Inflammatory macrophage treated with lipopolysaccharide for 4 hours (primary cell): Measurements from ENCODE around the gene YIPF2.

ENCODE experiments used
- DNase-seq: peaks from one replicate; pipeline ENCODE4 v3.0.0-alpha.2; 2020

The YIPF2 gene

DNA sequence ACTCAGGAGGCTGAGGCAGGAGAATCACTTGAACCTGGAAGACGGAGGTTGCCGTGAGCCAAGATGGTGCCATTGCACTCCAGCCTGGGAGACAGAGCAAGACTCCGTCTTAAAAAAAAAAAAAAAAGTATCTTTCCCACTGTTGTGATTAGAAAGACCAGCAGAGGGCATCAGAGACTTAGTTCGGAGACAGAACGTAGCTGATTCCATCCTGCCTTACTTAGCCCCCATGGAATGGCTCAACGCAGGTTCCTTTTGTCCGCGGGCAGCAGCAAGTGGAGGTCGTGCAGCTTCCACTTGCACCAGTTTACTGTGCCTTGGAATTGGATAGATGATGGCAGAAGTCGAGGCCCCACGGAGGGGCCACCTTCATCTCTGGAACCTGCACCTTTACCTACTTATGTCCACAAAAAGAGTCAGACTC lies 8.2 kb upstream of the YIPF2 start:
- peak; percentile 76 for DNase-seq

DNA sequence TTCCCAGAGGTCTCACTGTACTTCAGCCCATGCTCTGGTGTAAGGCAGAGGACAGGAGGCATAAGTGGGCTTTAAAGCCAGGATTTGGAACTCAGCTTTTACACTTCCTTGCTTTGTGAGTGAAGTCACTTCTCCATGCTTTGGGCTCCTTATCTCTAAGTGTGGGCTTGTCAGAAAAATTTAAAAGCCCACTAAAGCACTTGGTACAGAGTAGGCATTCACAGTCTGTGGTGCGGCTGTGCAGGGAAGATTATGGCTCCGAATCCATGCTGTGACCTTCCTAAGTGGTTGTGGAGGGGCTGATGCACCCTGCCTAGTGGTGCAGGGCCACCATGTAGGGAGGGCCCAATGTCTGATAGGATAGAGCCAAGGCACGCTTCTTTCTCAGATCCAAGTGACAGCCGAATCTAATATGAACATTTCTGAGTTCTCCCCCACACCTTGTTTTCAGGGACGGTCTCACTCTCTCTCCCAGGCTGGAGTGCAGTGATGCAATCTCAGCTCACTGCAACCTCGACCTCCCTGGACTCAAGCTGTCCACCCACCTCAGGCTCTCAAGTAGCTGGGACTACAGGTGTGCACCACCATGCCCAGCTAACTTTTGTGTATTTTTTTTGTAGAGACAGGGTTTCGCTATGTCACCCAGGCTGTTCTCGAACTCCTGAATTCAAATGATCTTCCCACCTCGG lies 7.1 kb upstream of the YIPF2 start:
- DNase-seq = no peak

DNA sequence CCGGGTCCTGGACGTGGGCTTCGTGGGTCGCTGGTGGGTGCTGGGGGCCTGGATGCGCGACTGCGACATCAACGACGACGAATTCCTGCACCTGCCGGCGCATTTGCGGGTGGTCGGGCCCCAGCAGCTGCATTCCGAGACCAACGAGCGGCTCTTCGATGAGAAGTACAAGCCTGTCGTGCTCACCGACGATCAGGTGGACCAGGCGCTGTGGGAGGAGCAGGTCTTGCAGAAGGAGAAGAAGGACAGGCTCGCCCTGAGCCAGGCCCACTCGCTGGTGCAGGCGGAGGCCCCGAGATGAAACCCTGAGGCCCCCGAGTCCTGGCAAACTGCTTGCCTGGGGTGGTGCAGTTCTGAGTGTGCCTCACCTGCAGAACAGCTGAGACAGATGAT lies 959 bp upstream of the YIPF2 start:
- no peak for DNase-seq

DNA sequence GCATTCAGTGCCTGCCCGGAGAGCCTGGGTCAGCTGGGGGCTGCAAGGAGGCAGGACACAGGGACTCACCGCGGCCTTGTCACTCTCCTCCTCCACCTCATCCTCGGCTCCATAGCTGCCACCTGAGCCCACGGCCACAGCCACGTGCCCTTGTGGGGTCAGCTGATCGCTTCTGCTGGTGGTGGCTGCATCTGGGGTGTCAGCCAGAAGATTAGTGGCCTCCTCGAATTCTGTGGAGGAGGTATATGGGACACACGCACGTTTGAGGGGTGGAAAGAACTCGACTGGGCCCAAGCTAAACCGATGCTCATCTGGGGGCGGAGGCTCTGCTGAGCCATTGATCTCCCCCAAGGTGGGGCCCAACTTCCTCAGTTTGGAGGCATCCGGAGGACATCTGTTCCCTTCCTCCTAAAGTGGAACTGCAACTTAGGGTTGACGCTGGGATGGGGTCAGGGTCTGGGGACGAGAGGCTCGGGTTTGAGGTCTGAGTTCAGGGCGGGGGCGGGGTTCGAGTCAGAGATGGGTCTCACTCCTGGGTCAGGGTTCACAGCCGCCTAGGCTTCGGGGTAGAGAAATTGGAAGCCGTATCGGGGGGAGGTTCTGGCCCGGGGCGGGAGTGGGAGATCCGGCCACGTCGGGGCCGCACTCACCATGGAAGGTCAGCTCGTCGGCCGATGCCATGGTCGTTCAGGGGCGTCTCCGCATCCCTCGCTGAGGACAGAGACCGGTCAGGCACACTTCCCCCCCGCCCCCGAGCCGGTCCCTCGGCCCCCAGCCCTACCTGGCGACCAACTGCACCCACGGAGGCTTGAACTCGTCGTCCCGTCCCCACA lies 493 bp downstream of the YIPF2 start:
- peak; percentile 32 for DNase-seq

DNA sequence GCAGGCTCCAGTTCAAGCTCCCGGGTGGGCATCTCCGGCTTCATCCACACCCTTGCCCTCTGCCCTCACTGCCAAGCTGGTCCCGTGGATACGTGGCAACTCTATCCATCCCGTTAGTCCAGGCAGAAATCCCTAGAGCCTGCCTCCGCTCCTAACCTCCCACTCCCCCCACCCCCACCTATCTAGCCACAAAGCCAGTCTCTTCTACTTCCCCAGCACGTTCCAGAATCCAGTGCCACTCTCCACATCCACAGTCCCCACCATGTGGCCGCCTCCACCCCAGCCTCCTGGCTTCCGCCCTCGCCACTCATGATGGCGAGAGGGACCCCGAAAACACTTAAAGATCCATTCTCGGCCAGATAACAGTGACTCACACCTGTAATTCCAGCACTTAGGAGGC lies 3.8 kb downstream of the YIPF2 start:
- DNase-seq = no peak

DNA sequence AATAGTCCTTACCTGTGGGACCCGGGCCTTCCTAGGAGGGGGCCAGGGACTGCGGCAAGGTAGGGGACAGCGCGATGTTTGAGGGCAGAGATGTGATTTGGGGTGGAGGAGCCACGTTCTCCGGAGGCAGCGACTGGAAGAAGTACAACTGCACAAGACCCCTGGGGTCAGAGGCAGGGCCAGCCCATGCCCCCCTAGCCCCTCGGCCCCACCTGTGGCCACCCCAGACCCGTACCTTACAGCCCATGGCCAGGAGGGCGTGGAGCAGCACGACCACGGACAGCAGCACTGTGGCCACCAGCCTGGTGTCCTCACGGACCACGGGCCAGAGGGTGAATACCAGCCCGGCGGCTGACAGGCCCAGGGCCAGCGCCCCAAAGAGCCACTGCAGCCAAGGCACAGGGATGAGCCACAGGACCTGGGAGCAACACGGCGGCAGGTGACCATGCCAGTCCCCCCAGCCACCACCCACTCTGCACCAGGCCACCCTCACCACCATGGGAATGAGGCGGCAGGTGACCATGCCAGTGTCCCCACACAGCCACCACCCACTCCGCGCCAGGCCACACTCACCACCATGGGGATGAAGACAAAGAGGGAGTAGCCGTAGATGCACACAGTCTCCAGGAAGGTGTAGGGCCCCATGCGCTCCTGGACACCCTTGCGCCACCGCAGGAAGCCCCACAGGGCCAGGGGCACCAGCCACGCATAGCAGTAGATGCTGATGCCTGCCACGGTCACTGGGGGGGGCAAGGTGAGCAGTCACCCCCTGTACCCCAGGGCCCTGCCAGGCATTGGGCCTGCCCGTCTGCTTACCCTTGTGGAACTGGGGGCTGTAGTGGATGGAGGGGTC lies 5.0 kb downstream of the YIPF2 start:
- no peak for DNase-seq

DNA sequence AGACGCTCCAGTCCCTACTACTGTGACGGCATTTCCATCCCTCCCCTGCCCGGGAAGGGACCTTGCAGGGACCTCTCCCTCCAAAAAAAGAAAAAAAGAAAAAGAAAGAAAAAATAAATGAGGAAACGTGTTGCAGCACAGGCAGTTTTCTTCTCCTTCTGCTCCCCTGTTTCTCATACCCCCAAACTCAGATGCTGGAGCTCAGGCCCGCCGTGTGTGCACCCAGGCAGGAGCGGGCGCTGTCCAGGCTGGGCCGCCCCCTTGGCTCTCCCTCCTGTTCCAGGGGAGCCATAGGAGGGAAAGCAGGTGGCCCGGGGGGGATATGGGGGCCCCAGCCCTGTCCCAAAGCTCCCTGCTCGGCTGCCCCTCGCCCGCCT lies 5.8 kb downstream of the YIPF2 start:
- DNase-seq = no peak

DNA sequence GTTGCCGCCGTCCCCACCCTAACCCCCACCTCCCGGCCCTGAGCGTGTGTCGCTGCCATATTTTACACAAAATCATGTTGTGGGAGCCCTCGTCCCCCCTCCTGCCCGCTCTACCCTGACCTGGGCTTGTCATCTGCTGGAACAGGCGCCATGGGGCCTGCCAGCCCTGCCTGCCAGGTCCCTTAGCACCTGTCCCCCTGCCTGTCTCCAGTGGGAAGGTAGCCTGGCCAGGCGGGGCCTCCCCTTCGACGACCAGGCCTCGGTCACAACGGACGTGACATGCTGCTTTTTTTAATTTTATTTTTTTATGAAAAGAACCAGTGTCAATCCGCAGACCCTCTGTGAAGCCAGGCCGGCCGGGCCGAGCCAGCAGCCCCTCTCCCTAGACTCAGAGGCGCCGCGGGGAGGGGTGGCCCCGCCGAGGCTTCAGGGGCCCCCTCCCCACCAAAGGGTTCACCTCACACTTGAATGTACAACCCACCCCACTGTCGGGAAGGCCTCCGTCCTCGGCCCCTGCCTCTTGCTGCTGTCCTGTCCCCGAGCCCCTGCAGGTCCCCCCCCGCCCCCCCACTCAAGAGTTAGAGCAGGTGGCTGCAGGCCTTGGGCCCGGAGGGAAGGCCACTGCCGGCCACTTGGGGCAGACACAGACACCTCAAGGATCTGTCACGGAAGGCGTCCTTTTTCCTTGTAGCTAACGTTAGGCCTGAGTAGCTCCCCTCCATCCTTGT lies 6.4 kb downstream of the YIPF2 start:
- no peak for DNase-seq

DNA sequence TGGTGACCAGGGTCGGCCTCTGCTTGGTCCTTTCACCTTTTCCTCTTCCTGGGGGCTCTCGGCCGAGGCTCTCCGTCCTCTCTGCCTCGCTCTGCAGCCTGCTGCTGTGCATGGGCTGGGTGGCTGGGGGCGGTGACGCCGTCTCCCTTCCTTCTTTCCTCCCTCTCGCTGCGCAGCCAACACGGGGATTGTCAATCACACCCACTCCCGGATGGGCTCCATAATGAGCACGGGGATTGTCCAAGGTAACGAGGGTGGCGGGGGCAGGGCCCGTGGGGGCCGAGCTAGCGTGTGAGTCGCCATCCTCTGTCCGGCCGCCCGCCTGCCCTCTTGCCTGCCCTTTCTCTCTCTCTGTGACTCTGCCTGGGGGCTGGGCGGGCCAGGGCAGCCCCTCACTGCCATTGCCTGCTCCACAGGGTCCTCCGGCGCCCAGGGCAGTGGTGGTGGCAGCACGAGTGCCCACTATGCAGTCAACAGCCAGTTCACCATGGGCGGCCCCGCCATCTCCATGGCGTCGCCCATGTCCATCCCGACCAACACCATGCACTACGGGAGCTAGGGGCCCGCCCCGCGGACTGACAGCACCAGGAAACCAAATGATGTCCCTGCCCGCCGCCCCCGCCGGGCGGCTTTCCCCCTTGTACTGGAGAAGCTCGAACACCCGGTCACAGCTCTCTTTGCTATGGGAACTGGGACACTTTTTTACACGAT lies 7.1 kb downstream of the YIPF2 start:
- DNase-seq = no peak

DNA sequence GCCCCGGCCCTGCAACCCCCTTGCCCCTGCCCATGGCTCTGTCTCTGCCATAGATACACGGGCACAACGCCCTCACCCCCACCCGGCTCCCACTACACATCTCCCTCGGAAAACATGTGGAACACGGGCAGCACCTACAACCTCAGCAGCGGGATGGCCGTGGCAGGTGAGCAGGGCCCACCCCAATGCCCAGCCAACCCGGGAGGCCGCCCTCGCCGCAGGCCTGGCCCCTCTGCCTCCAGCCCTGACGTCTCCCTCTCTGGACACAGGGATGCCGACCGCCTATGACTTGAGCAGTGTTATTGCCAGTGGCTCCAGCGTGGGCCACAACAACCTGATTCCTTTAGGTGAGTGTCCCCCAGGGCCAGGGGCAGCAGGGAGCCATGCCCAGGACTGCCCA lies 7.7 kb downstream of the YIPF2 start:
- no peak for DNase-seq

DNA sequence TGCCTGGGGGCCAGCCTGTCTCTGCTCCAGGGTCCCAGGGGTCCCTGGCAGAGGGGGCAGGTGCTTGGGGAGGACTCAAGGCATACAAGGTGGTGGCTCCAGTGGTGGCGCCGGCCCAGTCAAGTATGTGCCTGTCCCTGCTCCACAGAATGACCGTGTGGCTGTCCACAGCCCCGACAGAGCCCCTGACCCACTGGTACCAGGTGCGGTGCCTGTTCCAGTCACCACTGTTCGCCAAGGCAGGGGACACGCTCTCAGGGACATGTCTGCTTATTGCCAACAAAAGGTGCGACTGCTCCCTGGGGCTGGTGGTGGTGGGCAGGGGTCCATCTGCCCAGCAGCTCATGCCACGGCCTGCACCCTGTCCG lies 8.2 kb downstream of the YIPF2 start:
- no peak for DNase-seq

DNA sequence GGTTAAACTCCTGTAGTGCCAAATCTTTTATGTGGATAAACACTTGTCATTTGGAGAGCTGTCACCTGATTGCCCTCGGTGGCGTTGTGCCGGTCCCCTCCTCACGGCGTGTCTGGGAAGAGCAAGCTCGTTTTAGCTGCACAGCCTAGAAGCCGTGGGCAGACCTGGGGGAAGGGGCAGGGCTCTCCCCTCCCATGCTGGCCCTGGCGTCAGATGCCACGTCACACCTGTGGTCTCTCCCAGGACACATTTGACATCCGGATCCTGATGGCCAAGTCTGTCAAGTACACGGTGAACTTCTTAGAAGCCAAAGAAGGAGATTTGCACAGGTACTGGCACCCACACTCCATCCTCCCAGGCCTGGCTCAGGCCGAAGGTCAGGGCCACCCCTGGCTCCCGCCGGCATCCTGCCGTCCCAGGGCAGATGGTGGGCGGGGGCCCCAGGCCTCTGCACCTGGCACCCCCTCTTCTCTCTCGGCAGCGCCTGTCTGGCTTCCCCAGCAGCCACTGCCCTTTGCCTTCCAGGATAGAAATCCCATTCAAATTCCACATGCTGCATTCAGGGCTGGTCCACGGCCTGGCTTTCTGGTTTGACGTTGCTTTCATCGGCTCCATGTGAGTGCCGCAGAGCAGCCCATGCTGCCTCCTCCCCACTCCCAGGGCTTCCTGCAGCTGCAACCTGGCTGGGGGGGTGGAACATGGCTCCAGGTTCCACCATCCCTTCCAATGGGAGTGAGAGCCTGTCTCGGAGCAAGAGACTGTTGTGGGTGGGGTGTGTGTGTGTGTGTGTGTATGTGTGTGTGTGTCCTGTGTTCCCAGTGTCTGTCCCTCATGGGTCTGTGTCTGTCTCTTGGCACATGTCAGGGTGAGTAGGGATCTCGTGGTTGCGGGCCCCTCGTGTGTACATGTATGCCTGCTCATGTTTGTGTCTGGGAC lies 8.8 kb downstream of the YIPF2 start:
- DNase-seq = no peak

DNA sequence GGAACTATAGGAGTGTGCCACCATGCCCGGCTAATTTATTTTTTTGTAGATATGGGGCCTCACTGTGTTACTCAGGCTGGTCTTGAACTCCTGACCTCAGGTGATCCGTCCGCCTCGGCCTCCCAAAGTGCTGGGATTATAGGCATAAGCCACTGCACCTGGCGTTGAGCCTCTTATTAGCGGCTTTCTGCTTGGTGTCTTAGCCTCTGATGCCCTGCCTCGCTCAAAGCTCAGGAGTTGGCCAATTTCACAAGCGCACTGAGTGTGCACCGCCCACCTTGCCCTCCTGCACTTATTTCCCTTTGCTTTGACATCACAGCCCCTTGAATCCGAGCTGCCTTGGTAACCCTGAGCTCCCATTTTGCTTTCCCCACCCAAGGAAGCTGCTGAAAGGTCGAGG lies 10.1 kb downstream of the YIPF2 start:
- DNase-seq = no peak

DNA sequence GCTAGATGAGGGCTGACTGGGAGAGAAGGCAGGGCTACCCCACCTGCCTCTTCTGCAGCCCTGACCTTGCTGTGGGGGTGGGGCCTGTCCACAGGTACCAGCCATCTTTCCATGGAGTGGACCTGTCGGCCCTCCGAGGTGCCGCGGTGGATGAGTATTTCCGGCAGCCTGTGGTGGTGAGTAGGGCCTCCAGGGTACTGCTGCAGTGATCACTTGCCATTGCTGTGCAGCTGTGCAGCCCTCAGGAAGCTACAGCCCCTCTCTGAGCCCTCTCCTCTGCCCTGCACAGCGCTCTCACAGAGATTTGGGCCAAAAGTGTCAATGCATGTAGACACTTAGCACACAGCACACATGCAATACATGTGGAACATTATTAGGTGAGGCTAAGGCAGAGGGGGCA lies 11.8 kb downstream of the YIPF2 start:
- DNase-seq = no peak

DNA sequence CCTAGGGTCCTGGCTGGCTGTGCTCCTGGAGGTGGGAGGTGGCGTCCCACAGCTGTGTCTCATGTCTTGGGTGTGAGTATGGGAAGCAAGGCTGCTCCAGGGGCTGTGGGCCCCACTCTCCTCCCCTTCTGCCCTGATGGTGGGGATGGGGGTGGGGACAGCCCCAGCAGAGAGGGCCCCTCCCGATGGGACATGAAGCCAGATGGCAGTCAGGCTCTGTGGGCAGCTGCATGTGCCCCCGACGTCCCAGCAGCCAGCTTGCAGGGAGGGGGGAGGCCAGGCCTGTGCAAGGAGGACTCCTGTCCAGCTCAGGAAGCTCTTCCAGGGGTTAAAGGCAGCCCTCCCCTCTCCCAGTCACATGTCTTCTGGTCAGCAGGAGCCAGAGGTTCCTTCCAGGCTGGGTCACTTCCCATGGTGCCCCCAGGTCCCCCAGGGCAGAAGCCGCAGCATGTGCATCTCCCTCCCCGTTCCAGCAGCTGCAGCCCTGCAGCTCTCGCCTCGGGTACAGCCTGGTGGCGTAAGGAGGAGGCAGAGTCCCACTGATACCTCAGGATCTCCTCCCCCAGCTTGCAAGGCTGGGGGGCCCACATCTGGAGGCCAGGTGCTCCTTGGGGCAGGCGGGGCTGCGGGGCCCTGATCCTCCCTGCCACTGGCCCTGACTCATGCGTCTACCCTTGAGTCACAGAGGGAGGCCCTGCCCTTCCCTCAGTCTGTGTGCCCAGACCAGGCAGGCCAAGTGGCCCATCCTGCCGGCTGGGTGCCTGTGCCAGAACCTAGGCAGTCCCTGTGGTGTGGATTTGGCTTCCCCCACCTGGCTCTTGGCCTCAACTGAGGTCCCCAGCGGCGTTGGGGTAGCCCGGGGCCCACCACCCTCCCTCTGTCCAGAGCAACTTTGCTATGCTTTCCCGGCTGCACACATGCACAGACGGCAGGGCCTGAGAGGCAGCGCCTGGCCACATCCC lies 13.0 kb downstream of the YIPF2 start:
- no peak for DNase-seq

DNA sequence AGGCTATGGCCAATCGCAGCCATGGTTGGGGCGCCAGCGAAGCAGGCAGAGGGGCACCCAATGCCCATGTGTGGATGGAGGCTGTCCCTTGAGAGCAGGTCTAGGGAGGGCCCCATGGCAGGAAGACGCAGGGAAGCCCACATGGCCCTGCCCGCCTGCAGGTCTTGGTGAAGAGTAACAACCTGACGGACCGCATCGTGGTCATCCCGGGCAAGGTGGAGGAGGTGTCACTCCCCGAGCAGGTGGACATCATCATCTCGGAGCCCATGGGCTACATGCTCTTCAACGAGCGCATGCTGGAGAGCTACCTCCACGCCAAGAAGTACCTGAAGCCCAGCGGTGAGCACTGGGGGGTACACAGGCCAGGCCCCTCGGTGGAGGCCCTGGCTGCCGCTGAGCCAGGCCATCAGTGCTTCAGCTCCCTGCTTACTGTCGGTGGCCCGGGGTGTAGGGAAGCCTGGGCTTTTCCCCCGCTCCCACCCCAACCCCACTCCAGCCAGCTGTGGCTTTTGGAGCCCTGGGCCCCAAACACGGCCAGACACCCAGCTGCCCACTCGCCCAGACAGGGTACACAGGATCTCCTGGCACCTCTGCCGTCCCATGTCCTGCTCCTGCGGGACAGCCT lies 14.6 kb downstream of the YIPF2 start:
- DNase-seq = no peak

DNA sequence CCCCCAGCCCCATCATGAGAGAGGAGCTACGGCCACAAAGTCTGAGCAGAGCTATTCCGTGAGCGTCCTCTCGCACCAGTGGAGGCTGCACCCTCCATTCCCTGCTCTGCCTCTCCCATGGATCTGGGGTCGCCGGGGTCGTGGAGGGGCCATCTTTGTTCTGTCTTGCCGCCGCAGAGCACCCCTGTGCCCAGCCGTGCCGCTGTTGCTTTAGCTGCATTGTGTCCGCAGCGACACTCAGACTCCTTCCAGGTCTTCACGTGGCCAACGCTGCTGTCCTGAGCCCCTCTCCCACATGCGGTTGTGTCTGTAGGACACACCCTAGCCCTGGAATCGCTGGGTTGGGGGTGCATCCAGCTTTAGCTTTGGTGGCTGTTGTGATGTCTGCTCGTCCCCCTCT lies 15.8 kb downstream of the YIPF2 start:
- no peak for DNase-seq

DNA sequence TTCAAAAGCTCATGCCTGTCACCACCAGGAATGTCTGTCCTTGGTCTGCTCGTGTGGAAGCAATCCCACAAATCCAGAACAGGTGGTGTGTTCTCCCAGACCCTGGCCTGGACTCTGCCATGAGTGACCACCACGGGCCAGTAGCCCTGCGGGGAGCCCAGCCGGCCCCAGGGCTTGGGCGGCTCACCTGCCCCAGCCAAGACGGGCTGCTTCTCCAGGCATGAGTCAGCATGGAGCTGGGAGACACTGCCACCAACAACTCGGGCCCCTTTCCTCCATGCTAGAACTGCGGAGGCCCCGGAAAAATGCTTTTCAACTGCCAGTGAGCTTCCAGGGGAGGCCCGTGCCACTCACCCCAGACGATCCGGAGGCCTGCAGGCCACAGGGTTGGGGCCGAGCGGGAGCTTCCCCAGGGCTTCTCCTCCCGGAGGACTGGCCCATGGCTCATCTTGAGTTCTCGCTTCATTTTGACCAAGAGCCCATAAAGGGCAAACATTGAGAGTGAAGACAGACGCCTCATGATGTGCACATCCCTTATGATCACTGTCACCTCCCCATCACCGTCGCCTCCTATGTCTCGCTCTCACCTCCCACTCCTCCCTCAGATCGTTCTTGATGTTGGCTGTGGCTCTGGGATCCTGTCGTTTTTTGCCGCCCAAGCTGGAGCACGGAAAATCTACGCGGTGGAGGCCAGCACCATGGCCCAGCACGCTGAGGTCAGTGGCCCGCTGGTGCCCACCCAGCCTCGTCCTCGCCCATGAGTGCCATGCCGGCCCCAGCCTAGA lies 16.7 kb downstream of the YIPF2 start:
- no peak for DNase-seq
